GM20000 (cell line): ENCODE measurements around the gene LCOR.

Experiments
- DNase-seq: peaks from one replicate; pipeline ENCODE4 v3.0.0; 2012; ENCODE audit warnings: low spot score
- CTCF ChIP-seq: IDR thresholded peaks from 2 replicates; pipeline ENCODE4 v1.5.1; 2012; ENCODE audit warnings: mild to moderate bottlenecking, control low read depth; ENCODE audit errors: extremely low read depth, missing control alignments

The LCOR gene

GRCh38 chr10:96975136-96975535 is 143.0 kb downstream of the LCOR start:
- no peak for DNase-seq
- no peak for TF ChIP-seq CTCF

GRCh38 chr10:96978621-96979154 is 146.6 kb downstream of the LCOR start:
- peak; percentile 62 for DNase-seq
- TF ChIP-seq CTCF: no peak

GRCh38 chr10:96982149-96982930 is 150.2 kb downstream of the LCOR start:
- TF ChIP-seq CTCF: no peak
- no peak for DNase-seq

GRCh38 chr10:96984541-96985131 is 152.5 kb downstream of the LCOR start:
- TF ChIP-seq CTCF: no peak
- peak; percentile 68 for DNase-seq

- no peak for DNase-seq
- no peak for TF ChIP-seq CTCF
Measured at GRCh38 chr10:96986200-96986856, 154.2 kb downstream of the LCOR start.

- DNase-seq: no peak
- no peak for TF ChIP-seq CTCF
Measured at GRCh38 chr10:96987141-96987841, 155.2 kb downstream of the LCOR start.

GRCh38 chr10:96987842-96988175 is 155.7 kb downstream of the LCOR start:
- no peak for TF ChIP-seq CTCF
- no peak for DNase-seq
